Left ventricle myocardium superior (tissue), 1 donor: ENCODE measurements around the gene FAM174C. TPM values are rescaled to one million over a fixed set of nuclear protein-coding genes. Genes with fewer than 3 reads are reported as not detected.
"Not testable (repeated sequence)": the region's sequence is repeated elsewhere in the genome, so short reads cannot be mapped to it uniquely, and the experiment has no call there.

ENCODE experiments used
- ATAC-seq: fragments of 200-7000 bp; cut with Tn5 transposase; one replicate; pipeline ENCODE4 v1.9.1; 2020; ENCODE audit warnings: mild to moderate bottlenecking, moderate library complexity
- DNase-seq: peaks from one replicate; pipeline ENCODE4 v3.0.0-alpha.2; 2020
- intact Hi-C: fragments of 100-400 bp; cut with micrococcal nuclease; formaldehyde crosslinking; loops from one replicate; pipeline ENCODE4 v1.11.0; 2022
- total RNA-seq: library from RNA; stranded (reverse); fragmentation: NEBNext Ultra II Directional; extraction: Animal tissue kit (Norgen Biotek cat#: 25700); gene quantifications from one replicate; pipeline ENCODE4 v1.2.1, GENCODE V29; 2021
- donor health status: DM: no; HTN: yes; CAD: no; lungs with severe emphysema.

Gene FAM174C
- total RNA-seq, 1 donor from 2014 or later, result 13.1 TPM

DNA sequence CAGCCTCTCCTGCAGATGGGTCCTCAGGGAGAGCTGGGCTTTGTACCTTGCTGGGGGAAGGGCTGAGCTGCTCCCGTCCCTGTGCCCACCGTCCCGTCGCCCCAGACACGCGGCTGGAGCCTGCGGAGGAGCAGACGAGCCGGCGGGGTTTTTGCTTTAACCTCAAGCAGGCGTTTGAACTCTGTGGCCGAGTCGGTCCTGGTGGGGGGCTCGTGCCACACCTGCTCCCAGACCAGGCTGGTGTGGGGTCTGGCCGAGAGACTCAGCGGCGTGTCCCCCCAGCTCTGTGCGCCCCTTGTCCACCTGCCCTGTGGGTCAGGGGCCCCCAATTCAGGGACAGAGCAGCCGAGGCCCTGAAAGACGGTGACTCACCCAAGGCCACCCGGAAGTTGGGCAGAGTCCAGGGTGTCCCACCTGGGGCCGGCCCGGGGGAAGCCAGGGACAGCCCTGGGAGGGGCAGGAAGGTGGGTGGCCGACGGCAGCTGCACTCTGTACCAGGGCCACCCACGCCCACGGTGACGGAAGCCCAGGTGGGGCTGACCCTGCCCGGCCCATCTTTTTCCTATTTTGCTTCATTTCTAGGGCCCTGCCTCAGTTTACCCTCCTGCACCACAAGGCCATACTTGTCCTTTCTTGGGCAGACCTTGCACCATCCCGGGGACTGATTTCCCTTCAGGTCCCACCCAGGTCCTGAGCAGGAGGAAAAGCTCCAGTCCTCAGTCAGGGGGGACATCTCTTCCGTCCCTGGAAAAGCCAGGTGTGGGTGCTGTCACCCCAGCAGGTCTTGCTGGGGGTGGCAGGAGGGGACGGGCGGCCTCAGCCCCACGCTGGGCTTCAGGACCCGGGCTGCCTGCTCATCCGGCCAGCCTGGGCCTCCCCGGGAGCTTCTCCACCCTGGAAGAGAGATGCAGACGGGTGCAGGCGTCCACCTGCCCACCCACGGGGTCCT, 15.6 kb downstream of the FAM174C start:
- ATAC-seq (no peak), DNase-seq (no peak)
- intact Hi-C loops, result no loop called here

DNA sequence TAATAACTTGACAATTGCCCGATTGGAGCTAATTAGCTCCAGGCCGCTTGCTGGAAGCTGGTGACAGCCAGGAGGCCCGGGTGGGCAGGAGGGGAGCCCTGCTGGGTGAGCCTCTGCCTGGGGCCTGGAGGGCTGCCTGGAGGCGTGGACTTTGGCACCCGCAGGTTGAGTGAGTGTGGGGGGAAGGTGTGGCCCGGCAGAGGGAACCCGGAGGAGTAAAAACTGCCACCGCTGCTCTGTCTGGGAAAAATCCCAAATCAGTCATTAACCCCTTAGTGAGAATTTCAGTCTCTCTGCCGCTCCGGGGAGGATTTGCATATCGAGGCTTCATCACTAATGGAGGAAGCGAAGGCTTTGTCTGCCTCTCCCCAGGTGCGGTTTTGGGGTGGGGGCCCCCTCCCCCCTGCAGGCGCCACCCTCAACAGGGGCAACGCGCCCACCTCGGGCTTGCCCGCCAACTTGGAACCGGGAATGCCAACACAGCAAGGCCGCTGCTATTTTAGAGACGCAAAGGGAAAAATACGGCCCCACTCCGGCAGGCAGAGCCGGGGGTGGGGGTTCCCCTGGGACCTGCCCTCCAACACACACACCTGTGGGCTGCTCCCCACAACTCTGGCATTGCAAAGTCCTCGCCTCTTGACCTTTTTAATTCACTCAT, 16.6 kb downstream of the FAM174C start:
- intact Hi-C loops, result no loop called here
- ATAC-seq, result no peak
- DNase-seq, result no peak

DNA sequence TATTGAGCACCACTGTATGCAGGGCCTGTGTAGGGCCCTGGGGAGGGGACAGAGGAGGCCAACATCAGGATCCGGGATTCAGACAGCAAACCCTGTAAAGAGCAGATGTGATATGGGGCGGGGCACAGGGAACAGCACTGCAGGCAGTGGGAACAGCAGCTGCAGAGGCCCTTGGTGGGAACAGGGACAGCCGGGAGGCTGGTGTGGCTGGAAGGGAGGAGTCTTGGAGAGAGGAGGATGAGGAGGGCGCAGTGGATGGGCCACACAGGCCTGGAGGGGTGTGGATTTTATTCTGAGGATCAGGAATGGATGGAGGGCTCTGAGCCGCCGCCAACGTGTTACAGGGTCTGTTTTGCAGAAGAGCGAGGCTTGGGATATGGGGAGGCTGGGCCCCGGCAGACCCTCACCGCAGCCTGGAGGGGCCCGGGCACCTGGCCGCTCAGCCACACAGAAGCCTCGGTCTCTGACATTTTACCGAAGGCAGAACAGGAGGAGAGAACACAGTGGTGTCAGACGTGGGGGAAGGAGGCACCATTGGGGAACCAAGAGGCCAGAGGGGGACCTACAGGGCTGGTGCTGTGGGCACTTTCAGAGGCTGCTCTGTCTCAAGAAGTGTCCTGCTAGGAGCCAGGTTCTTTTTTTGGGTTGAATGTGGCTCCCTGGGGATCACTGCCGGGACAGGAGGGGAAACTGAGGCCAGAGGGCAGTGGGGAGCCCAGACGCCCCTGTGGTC, 17.3 kb downstream of the FAM174C start:
- no peak for ATAC-seq
- no peak for DNase-seq
- intact Hi-C loops, result no loop called here

DNA sequence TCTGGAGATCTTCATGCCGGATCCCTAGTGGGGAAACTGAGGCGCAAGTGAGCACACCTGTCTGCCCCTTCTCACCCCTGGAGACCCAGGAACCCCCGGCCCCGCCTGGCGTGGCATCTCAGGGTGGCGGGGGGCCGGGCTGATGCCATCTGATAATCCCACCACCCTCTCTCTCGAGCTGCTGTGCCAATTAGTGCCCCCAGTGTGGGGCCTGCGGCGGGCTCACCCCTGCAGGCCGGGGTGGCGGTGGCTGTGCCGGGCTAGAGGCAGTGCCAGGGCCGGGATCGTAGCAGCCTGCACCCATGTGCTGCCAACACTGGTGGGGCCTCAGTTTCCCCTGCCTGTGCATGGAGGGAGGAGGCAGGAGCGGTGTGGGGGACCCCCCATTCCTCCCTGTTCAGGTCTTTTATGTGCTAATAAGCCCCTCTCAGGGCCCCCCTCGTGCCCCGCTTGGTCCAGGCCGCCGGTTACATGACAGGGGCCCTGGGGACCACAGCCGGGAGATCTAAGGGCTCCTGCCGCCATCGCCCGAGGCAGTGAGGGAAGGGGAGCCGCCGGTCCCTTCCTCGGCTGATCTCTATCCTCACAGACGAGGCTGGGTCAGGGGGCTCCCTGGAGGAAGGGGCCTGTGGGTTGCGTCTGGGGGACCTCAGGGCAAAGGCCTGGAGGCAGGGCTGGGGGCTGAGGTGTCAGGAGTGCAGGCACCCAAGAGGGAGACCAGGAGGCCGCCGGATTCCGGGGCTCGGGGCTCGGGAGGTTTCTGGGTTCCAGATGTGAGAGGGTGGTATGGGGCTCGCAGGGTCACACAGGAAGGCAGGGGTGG, 18.7 kb downstream of the FAM174C start:
- DNase-seq (no peak), ATAC-seq (no peak)
- intact Hi-C loops, result no loop called here

DNA sequence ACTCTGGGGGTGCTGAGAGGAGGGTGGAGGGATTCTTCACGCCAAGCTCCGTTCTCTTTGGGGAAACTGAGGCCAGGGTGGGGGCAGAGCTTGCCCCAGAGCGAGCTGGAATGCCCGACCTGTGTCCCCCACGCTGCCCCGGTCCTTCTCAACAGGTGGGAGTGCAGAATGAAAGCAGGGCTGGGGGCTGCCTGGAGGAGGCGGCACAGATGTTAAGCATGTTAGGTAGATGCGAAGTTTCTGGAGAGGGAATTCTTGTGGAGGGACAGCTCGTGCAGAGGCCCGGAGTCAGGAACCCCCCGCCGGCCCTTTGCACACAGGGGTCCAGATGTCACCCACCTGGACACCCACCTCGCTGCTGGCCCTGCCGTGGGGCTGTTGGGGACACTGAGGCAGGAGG, 19.4 kb downstream of the FAM174C start:
- no peak for DNase-seq
- no peak for ATAC-seq
- intact Hi-C loops, result no loop called here

DNA sequence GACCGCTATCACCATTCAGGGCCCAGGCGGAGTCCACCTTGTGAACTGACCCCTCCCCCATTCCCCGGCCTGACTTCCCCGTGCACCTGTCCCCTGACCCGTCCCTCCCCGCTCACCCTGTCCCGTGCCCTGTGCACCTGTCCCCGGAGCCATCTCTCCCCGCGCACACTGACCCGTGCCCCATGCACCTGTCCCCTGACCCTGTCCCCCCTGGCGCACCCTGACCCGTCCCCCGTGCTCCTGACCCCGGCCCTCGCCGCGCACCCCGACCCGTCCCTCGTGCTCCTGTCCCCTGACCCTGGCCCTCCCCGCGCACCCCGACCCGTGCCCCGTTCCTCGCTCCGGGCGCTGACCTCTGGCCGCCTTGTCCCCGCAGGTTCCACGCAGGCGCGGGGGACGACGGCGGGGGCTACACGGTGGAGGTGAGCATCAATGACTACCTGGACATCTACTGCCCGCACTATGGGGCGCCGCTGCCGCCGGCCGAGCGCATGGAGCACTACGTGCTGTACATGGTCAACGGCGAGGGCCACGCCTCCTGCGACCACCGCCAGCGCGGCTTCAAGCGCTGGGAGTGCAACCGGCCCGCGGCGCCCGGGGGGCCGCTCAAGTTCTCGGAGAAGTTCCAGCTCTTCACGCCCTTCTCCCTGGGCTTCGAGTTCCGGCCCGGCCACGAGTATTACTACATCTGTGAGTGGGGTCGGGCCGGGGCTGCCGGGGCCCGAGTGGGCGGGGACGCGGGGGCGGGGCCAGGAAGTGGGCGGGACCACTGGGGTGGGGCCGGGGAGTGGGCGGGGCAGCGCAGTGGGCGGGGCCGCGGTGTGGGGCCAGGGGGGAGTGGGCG, 20.1 kb downstream of the FAM174C start:
- DNase-seq (no peak), ATAC-seq (no peak)
- intact Hi-C loops, result no loop called here

DNA sequence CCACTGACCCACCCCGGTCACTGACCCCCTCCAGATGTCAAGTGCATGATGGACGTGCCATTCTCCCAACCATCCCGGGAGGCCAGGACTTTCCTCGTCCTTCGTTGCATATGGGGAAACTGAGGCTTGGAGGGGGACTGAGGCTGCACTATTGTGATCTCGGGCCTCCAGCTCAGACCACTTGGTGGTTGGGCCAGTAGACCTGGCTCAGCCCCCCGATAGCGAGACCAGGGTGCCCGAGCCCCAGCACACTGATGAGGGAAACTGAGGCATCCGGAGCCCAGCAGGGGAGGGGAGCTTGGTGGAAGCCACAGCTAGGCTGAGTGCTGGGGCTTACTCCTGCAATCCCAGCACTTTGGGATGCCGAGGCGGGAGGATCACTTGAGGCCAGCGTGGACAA, 20.7 kb downstream of the FAM174C start:
- ATAC-seq, result no peak
- intact Hi-C loops, result no loop called here

DNA sequence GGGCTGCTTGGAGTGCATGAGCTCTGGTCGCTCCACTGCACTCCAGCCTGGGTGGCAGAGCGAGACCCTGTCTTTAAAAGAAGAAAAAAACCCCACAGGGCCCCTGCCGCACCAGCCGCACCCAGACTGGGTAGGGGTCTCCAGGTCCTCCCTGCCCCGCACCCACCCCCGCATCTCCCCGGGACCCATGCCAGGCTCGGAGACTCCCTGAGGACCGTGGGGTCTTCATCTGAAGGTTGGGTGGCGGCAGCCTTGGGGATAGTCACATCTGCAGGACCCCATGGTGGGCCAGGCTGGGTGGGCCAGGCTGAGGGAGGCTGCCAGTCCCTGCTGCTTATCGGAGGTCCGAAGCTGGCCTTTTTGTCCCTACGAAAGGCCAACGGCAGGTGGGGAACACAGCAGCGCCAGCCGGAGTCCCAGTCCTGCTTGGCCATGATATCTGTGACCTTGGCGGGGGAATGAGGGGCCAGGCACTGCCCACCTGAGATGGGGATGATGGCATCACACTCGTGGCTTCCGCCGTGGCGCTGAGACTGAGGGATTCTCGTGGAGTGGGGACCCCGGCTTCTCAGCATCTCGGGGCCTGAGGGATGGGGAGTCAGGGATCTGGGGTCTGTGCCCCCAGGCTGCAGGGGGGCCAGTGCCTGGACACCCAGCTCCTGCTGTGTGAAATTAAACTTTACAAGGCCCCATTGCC, 21.4 kb downstream of the FAM174C start:
- no peak for DNase-seq
- intact Hi-C loops, result no loop called here
- no peak for ATAC-seq

More for the DNA sequence above, 20.7 kb downstream of the FAM174C start:
- DNase-seq, result no peak

DNA sequence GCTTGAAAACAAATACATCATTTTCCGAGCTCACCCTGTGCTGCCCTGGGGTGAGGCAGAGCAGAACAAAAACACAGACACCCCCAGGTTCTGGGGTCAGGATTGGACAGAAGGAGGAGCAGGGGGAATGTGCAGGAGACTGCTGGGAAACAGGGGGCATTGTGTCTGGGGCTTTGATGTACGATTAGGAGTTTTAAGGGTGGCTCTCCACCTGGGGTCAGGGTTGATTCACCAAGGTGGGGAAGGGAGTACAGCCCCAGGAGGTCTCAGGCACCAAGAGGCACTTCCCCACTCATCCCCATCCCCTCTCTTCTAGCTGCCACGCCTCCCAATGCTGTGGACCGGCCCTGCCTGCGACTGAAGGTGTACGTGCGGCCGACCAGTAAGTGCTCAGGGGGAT, 22.9 kb downstream of the FAM174C start:
- ATAC-seq (no peak), DNase-seq (no peak)
- intact Hi-C loops, result no loop called here

DNA sequence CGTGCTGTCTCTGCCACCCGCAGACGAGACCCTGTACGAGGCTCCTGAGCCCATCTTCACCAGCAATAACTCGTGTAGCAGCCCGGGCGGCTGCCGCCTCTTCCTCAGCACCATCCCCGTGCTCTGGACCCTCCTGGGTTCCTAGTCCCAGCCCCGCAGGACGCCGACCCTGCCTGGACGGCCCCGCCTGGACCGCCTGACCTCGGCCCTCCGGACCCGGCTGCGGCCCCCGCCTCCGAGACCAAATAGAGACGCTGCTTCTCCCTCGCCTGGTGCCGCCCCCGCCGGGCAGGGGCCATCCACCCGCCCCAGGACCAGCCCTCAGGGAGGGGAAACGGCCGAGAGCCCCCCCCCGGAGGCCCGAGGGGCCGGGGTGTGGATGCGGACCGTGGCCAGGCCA, 24.5 kb downstream of the FAM174C start:
- DNase-seq (no peak), ATAC-seq (no peak)
- intact Hi-C loops, result no loop called here

DNA sequence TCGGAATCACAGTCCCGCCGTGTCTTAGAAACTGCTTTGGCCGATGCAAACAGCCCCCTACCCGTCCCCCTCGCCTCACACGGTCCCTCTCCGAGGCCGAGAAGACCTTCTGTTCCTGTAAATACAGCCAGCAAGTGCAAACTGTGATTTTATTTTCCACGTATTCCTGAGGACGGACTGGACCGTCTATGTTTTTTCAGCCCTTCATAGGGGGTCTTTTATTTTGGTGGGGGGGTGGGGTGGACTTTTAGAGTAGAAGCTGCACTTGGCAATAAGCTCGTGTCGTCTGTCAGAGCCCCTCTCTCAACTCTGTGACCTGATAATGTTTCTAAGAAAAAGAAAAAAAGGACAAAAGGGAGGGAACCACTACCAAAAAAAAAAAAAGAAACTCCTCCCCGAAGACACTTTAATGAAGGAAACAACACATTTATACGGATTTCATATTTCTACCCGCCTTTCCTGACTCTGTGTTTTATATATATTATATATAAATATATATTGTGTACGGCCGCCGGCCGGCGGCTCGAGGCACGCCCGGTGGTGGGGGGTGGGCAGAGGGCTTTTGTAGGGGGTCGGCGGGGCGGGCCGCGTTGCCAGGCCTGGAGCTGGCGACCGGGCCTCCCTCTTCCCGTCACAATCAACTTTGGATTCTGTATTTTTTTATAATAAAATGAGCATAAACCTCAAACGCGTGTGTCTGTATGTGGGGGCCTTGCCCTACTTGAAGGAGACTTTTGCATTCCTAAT, 25.6 kb downstream of the FAM174C start:
- DNase-seq (no peak), ATAC-seq (no peak)
- intact Hi-C loops, result no loop called here

DNA sequence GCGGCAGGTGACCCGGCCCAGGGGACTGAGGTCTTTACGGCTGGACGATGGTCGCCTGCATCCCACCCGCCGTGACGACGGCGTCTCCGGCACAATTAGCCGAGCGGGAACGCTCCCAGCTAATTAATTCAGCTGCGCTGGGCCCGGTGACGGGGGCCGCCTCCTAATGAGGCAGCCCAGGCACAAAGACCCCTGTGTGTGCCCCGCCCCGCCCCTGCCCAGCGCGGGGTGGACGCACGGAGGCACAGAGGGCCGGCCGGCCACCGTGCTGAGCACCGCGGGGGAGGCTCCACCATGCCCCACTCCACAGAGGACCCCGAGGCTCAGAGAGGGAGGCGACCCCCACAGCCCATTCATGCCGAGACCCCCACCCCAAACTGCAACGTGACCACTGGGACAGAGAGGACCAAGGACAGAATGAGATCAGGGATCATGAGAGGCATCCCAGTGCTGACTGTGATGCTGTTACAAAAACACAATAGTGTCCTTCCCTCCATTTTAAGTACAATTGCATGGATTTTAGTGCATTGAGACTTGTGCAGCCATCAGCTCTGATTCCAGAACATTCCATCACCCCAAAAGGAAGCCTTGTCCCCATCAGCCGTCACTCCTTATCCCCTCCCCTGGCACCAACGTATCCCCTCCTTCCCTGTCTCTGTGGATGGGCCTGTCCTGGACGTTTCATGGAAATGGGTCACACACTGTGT, 27.4 kb downstream of the FAM174C start:
- intact Hi-C loops, result no loop called here
- DNase-seq (no peak), ATAC-seq (no peak)

DNA sequence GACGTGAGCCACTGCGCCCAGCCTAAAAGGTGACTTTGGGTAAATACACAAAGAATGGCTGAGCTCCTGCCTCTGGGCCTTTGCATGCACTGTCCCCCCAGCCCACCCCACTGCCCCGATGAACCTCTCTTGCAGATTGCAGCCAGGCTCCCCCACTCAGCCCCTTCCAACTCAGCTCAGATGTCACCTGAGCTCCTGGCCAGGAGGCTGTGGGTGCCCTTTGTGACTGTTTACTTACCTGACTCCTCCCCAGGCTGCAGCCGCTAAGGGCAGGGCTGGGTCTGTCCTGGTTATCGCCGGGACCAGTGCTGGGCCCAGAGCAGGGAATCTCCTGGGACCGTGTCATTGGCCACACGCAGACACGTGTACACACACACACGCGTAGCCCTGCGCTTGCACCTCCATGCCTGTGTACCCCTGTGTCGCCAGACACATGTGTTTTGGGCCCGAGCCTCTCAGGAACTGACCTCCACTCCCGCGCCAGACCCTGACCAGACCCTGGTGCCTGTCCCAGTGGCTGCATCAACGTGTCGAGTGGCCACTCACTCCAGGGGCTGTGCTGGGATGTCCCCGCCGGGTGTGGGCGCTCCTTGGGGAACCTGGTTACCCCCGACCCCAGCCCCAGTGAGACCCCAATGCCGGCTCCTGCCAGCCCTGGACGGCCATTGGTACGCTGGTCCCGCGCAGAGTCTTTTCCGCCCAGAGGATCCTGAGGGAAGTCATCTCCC, 29.0 kb downstream of the FAM174C start:
- no peak for ATAC-seq
- intact Hi-C loops, result no loop called here
- no peak for DNase-seq

DNA sequence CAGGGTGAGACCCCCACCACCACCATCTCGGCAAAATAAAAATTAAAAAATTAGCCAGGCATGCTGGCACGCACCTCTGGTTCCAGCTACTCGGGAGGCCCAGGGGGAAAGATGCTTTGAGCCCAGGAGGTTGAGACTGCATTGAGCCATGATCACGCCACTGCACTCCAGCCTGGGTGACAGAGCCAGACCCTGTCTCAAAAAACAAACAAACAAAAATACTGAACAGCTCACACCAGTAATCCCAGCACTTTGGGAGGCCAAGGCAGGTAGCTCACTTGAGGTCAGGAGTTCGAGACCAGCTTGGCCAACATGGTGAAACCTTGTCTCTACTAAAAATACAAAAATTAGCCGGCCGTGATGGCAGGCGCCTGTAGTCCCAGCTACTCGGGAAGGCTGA, 30.0 kb downstream of the FAM174C start:
- ATAC-seq, intact Hi-C loops, DNase-seq: not testable (repeated sequence)

DNA sequence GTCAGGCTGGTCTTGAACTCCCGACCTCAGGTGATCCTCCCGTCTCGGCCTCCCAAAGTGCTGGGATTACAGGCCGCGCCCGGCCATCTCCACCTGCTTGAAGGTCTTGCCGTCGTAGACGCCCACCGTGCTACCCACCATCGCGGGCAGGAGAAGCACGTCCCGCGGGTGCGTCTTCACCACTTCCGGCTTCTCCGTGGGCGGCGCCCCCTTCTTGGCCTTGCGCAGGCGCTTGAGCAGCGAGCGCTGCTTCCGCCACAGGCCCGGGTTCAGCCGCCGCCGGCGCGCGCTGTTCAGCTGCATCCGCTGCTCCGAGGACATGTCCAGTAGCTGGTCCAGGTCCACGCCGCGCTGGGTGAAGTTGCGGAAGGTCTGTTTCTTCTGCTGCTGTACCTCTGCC, 32.0 kb downstream of the FAM174C start:
- intact Hi-C loops, result no loop called here
- no peak for DNase-seq
- ATAC-seq, result no peak

DNA sequence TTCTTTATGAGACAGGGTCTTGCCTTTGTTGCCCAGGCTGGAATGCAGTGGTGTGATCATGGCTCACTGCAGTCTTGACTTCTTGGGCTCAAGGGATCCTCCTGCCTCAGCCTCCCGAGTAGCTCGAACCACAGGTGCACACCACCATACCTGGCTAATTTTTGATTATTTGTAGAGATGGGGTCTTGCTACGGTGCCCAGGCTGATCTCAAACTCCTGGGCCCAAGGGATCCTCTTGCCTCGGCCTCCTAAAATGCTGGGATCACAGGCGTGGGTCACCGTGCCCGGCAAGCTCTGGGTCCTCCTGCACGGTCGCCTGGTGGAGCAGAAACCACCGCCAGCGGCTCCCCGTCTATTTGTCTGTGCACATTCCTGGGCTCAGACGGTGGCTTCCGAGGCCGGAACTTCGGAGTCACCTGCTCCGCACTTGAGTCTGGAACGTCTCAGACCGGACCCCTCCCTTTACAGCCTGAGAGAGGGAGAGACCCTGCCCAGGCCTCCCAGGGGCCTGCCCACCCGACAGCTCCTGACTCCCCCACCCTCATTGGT, 32.5 kb downstream of the FAM174C start:
- intact Hi-C loops, result no loop called here
- ATAC-seq, result no peak

More for the DNA sequence above, 32.5 kb downstream of the FAM174C start:
- no peak for DNase-seq
